ENCODE results near the gene SLC1A4. TPM values are rescaled to one million over a fixed set of nuclear protein-coding genes. Genes with fewer than 3 reads are reported as not detected.

SLC1A4 gene
- total and polyA plus RNA-seq, 2 donors from 2014 or later: 2.1 to 10.6 TPM

DNA sequence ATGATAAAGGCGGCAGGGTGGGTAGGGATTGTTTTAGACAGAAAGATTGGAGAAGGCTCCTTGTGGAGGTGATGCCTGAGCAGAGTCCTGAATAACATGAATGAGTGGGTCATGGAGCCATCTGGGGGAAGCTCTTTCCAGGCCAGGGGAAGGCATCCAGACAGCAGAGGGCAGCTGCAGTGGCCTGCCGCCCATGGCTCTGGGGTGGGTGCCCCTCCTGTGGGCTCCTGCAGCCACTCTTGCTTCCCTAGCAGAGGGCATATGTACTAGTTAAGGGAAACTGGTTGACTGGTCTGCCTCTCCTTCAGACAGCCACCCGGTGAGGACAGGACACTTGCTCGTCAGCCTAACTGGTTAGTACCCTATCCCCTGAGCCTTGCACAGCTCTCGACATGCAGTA, 46.5 kb upstream of the SLC1A4 start:
- intact Hi-C loops (cut with DNase I): no loop called here
- FAIRE-seq (no peak), DNase-seq (no peak)
- TF ChIP-seq, protein P1, sequence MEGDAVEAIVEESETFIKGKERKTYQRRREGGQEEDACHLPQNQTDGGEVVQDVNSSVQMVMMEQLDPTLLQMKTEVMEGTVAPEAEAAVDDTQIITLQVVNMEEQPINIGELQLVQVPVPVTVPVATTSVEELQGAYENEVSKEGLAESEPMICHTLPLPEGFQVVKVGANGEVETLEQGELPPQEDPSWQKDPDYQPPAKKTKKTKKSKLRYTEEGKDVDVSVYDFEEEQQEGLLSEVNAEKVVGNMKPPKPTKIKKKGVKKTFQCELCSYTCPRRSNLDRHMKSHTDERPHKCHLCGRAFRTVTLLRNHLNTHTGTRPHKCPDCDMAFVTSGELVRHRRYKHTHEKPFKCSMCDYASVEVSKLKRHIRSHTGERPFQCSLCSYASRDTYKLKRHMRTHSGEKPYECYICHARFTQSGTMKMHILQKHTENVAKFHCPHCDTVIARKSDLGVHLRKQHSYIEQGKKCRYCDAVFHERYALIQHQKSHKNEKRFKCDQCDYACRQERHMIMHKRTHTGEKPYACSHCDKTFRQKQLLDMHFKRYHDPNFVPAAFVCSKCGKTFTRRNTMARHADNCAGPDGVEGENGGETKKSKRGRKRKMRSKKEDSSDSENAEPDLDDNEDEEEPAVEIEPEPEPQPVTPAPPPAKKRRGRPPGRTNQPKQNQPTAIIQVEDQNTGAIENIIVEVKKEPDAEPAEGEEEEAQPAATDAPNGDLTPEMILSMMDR (IDR thresholded peaks at IDR 0.05; ENCODE audit: borderline replicate concordance, extremely low read depth, insufficient read depth): no peak
- H3K27me3 ChIP-seq (ENCODE audit: control insufficient read depth, insufficient read depth, low read length): no peaks in the 10 kb centered on the region
- no peak overlapping the region for H3K4me3 ChIP-seq (ENCODE audit: low read length in 3 of 3)
- peaks cover 0 to 5% (median 0%) of the 10 kb centered on the region in 3 donors for H3K4me1 ChIP-seq (ENCODE audit: control insufficient read depth in 2 of 3, insufficient read depth in 2 of 3, low read depth in 1 of 3, low read length in 3 of 3)
- no peaks in the 10 kb centered on the region for H3K36me3 ChIP-seq (ENCODE audit: control insufficient read depth in 2 of 3, insufficient read depth in 3 of 3, low read length in 3 of 3)
- H3K9me3 ChIP-seq (ENCODE audit: control insufficient read depth in 2 of 3, insufficient read depth in 1 of 3, low read length in 3 of 3): no peaks in the 10 kb centered on the region
- no peak overlapping the region for H3K9ac ChIP-seq (ENCODE audit: low read length in 3 of 3)
- no peak overlapping the region for H3K27ac ChIP-seq (ENCODE audit: low read depth in 2 of 2, low read length in 2 of 2)

- FAIRE-seq (no peak), DNase-seq (no peak)
- TF ChIP-seq, protein P1 (IDR thresholded peaks at IDR 0.05; ENCODE audit: borderline replicate concordance, extremely low read depth, insufficient read depth): no peak
- Histone ChIP-seq H3K27me3 (ENCODE audit: control insufficient read depth, insufficient read depth, low read length) (no peaks in the 10 kb centered on the region), H3K9me3 (ENCODE audit: control insufficient read depth in 2 of 3, insufficient read depth in 1 of 3, low read length in 3 of 3) (no peaks in the 10 kb centered on the region), H3K36me3 (ENCODE audit: control insufficient read depth in 2 of 3, insufficient read depth in 3 of 3, low read length in 3 of 3) (no peaks in the 10 kb centered on the region), H3K4me3 (ENCODE audit: low read length in 3 of 3) (no peak overlapping the region), H3K27ac (ENCODE audit: low read depth in 2 of 2, low read length in 2 of 2) (no peak overlapping the region), H3K9ac (ENCODE audit: low read length in 3 of 3) (no peak overlapping the region), H3K4me1 (ENCODE audit: control insufficient read depth in 2 of 3, insufficient read depth in 2 of 3, low read depth in 1 of 3, low read length in 3 of 3) (peaks cover 0 to 5% (median 0%) of the 10 kb centered on the region in 3 donors)
- intact Hi-C loops (cut with DNase I): no loop called here
Measured at GRCh38 chr2:64943387-64944150, 45.6 kb upstream of the SLC1A4 start.

- Histone ChIP-seq H3K4me1 (ENCODE audit: control insufficient read depth in 2 of 3, insufficient read depth in 2 of 3, low read depth in 1 of 3, low read length in 3 of 3) (peaks cover 0 to 5% (median 0%) of the 10 kb centered on the region in 3 donors), H3K4me3 (ENCODE audit: low read length in 3 of 3) (no peak overlapping the region), H3K27me3 (ENCODE audit: control insufficient read depth, insufficient read depth, low read length) (no peaks in the 10 kb centered on the region), H3K27ac (ENCODE audit: low read depth in 2 of 2, low read length in 2 of 2) (no peak overlapping the region), H3K9me3 (ENCODE audit: control insufficient read depth in 2 of 3, insufficient read depth in 1 of 3, low read length in 3 of 3) (no peaks in the 10 kb centered on the region), H3K9ac (ENCODE audit: low read length in 3 of 3) (no peak overlapping the region), H3K36me3 (ENCODE audit: control insufficient read depth in 2 of 3, insufficient read depth in 3 of 3, low read length in 3 of 3) (no peaks in the 10 kb centered on the region)
- FAIRE-seq (no peak), DNase-seq (no peak)
- TF ChIP-seq, protein P1 (IDR thresholded peaks at IDR 0.05; ENCODE audit: borderline replicate concordance, extremely low read depth, insufficient read depth): no peak
- intact Hi-C loops (cut with DNase I): no loop called here
Measured at GRCh38 chr2:64944484-64944883, 44.7 kb upstream of the SLC1A4 start.
